Osteocyte (in vitro differentiated cells): Measurements from ENCODE around the gene NUDT13. TPM values are rescaled to one million over a fixed set of nuclear protein-coding genes. Genes with fewer than 3 reads are reported as not detected.

ENCODE experiments used
- DNase-seq: peaks from one replicate; pipeline ENCODE4 v3.0.0; 2021; ENCODE audit warnings: mixed read lengths; ENCODE audit not compliant: unreplicated experiment; ENCODE audit errors: extremely low spot score
- H3K27ac Mint-ChIP-seq: one replicate; pipeline ENCODE4 v1.8.0; 2021; ENCODE audit warnings: mild to moderate bottlenecking, mixed read lengths; ENCODE audit not compliant: unreplicated experiment
- H3K27me3 Mint-ChIP-seq: one replicate; pipeline ENCODE4 v1.8.0; 2021; ENCODE audit warnings: mixed read lengths; ENCODE audit not compliant: unreplicated experiment
- H3K36me3 Mint-ChIP-seq: one replicate; pipeline ENCODE4 v1.8.0; 2021; ENCODE audit warnings: mixed read lengths; ENCODE audit not compliant: unreplicated experiment
- H3K4me1 Mint-ChIP-seq: one replicate; pipeline ENCODE4 v1.8.0; 2021; ENCODE audit warnings: mixed read lengths; ENCODE audit not compliant: unreplicated experiment
- H3K4me3 Mint-ChIP-seq: one replicate; pipeline ENCODE4 v1.8.0; 2021; ENCODE audit warnings: mild to moderate bottlenecking, moderate library complexity, mixed read lengths; ENCODE audit not compliant: unreplicated experiment
- H3K9me3 Mint-ChIP-seq: one replicate; pipeline ENCODE4 v1.8.0; 2021; ENCODE audit warnings: mixed read lengths; ENCODE audit not compliant: unreplicated experiment
- CTCF ChIP-seq: fragments of 200-600 bp; sonication (generic); IDR thresholded peaks from 2 replicates; pipeline ENCODE4 v1.5.0; 2021; ENCODE audit warnings: antibody characterized with exemption, mild to moderate bottlenecking, moderate library complexity
- total RNA-seq: library from RNA; stranded (reverse); gene quantifications from 2 replicates; pipeline ENCODE4 v1.2.1, GENCODE V29; 2021

The NUDT13 gene
- total RNA-seq, 1 donor from 2014 or later = 3.2 TPM

- no peak overlapping the region for H3K27ac Mint-ChIP-seq
- H3K27me3 Mint-ChIP-seq = no peaks in the 10 kb centered on the region
- H3K9me3 Mint-ChIP-seq = no peaks in the 10 kb centered on the region
- no peak for DNase-seq
- TF ChIP-seq CTCF = no peak
- H3K4me1 Mint-ChIP-seq = peaks cover 45% of the 10 kb centered on the region
- peaks cover 2% of the 10 kb centered on the region for H3K36me3 Mint-ChIP-seq
- H3K4me3 Mint-ChIP-seq = no peak overlapping the region
Observed at GRCh38 chr10:73086816-73087215, 23.4 kb upstream of the NUDT13 start.

- no peak overlapping the region for H3K4me3 Mint-ChIP-seq
- peak overlapping the region; percentile 50 for H3K27ac Mint-ChIP-seq
- DNase-seq = no peak
- peaks cover 39% of the 10 kb centered on the region for H3K4me1 Mint-ChIP-seq
- no peaks in the 10 kb centered on the region for H3K27me3 Mint-ChIP-seq
- no peak for TF ChIP-seq CTCF
- peaks cover 2% of the 10 kb centered on the region for H3K36me3 Mint-ChIP-seq
- H3K9me3 Mint-ChIP-seq = no peaks in the 10 kb centered on the region
Observed at GRCh38 chr10:73088304-73088703, 22.0 kb upstream of the NUDT13 start.

GRCh38 chr10:73092830-73093229, 17.4 kb upstream of the NUDT13 start:
- Mint-ChIP-seq H3K4me3 (peak overlapping the region; percentile 24), H3K4me1 (peaks cover 48% of the 10 kb centered on the region), H3K9me3 (no peaks in the 10 kb centered on the region), H3K27ac (no peak overlapping the region), H3K27me3 (no peaks in the 10 kb centered on the region), H3K36me3 (peaks cover 2% of the 10 kb centered on the region)
- TF ChIP-seq CTCF = no peak
- no peak for DNase-seq

- no peak for DNase-seq
- Mint-ChIP-seq H3K27ac (peak overlapping the region; percentile 92), H3K9me3 (no peaks in the 10 kb centered on the region), H3K27me3 (no peaks in the 10 kb centered on the region), H3K4me3 (peak overlapping the region; percentile 88), H3K4me1 (peaks cover 35% of the 10 kb centered on the region), H3K36me3 (peaks cover 2% of the 10 kb centered on the region)
- no peak for TF ChIP-seq CTCF
Observed at GRCh38 chr10:73093922-73094850, 16.1 kb upstream of the NUDT13 start.

- Mint-ChIP-seq H3K27me3 (no peaks in the 10 kb centered on the region), H3K27ac (peak overlapping the region; percentile 92), H3K36me3 (no peaks in the 10 kb centered on the region), H3K9me3 (no peaks in the 10 kb centered on the region), H3K4me3 (peak overlapping the region; percentile 88), H3K4me1 (peaks cover 33% of the 10 kb centered on the region)
- no peak for DNase-seq
- TF ChIP-seq CTCF = no peak
Observed at GRCh38 chr10:73094986-73095480, 15.2 kb upstream of the NUDT13 start.
